Activated T-cell treated with anti-CD3 and anti-CD28 coated beads for 1 hour (primary cell): ENCODE data around the gene KLHL2.

Experiments
- DNase-seq: peaks from one replicate; pipeline ENCODE4 v3.0.0-alpha.2; 2020; ENCODE audit warnings: low read depth

KLHL2 gene

GRCh38 chr4:165288639-165289422, 81.5 kb downstream of the KLHL2 start:
- DNase-seq, result no peak

DNA sequence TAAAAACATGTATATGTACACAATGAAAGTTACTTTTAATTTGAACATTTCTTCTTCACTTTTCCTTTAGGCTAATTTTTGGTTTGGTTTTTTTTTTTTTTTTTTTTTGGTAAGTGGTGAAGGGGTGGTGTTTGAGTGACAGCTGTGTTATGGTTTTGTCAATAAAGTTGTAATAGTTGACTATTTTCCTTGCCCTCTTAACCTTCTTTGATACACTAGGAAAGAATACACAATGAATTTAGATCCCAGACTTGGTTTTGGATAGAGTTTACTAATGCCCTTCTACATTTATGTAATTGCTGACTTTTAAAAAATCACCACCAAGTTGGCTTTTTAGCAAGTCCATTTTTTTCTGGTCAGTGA, 82.0 kb downstream of the KLHL2 start:
- DNase-seq, result no peak

GRCh38 chr4:165293061-165293460, 85.7 kb downstream of the KLHL2 start:
- DNase-seq, result no peak

- no peak for DNase-seq
Observed at GRCh38 chr4:165293927-165294649, 86.7 kb downstream of the KLHL2 start.

- no peak for DNase-seq
Observed at GRCh38 chr4:165294907-165295306, 87.5 kb downstream of the KLHL2 start.

DNA sequence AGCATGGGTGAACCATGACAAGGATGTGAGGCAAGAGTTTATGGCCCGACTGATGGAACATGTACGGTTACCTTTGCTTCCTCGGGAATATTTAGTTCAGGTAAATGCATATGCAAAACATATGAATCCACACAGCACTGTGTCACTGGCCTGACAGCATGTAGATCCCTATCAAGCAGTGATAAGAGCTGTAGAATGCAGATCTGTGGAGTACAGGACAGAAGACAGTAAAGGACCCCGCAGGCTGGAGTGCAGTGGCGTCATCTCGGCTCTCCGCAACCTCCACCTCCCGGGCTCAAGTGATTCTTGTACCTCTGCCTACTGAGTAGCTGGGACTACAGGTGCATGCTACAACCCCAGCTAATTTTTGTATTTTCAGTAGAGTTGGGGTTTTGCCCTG, 90.3 kb downstream of the KLHL2 start:
- no peak for DNase-seq

DNA sequence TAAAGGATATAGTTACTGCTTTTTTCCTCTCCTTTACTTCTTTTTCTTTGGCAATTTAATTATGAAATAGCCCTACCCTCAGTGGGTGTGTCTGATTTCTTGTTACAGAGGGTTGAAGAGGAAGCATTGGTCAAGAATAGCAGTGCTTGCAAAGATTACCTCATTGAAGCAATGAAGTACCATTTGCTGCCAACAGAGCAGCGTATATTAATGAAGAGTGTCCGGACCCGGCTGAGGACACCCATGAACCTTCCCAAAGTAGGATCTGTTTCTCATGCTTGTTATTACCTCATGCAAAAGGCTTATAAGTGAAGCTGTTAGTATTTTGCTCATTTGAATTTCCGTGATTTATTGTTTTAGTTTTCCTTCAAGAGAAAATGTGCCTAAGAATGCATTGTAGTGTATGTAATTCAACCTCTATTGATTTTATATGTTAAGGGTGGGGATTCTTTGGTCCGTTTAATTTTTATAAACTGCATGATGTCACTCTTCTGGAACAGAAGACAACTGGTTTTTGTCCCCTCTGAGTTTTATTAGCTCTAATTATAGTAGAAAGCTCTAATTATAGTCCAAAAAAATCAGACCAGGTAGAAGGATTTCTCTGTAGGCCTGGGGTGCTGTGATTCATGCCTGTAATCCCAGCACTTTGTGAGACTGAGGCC, 92.2 kb downstream of the KLHL2 start:
- DNase-seq, result no peak

- DNase-seq, result no peak
Observed at GRCh38 chr4:165301833-165302232, 94.5 kb downstream of the KLHL2 start.

DNA sequence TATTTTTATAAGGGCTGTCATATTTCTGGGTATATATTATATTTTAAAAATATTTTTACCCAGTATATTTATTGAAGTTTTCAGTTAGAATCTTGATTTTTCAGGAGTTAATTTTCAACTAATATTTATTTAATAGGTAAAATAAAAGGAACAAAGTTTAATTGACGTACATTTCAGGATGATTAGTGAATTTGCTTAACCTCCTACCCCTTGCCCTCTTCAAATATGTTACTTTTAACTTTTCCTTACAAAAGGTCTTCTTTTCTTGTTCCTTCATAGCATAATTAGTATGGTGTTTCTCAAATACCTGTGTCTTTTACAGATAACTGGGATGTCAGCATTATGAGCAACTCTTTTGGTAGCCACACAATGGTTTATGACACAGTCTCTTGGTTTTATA, 95.3 kb downstream of the KLHL2 start:
- DNase-seq, result no peak

DNA sequence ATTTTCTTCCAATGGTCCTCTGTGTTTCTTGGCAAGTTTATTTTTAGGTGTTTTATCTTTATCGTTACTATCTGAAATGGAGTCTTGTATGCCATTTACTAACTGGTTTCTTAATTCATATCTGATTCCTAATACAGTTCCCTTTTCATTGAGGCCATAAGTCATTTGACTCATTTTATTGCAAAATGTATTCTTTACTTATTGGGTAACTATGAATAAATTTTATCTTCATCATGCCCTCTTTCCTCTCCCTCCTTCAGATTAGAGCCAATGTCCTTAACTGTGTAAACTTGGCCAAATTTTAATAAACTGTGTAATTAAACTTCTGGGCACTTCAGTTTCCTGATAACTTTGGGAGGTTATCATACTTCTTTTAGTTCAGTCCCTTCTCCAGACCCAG, 100.8 kb downstream of the KLHL2 start:
- no peak for DNase-seq

DNA sequence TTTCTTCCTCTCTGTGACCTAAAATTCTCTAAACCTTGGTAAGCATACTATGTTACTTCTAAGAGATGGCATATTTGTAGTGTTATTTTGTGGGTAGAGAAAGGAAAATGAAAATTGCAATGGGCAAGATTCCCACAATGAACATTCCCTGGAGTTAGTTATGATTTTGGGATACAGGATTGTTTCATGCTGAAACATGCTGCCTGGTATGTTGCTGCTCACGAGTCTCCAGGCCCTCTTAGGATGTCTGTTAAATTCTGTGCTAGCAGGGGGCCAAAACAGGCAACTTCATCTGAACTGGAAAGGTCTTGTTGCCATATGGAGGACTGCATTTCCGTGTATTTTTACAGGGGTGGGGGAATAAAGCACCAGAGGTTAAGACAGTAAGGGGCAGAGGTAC, 101.2 kb downstream of the KLHL2 start:
- DNase-seq, result no peak

DNA sequence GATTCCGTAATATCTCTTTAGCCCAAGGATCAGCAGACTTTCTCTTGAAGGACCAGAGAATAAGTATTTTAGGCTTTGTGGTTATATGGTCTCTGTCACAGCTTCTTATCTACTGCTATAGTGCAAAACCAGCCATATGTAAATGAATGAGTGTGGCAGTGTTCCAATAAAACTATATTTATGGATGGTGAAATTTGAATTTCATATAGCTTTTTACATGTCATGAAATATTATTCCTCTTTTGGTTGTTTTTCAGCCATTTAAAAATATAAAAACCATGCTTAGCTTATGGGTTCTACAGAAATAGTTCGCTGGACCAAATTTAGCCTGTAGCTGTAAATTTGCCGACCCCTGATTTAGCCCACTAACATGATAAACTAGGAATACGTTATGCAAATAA, 102.1 kb downstream of the KLHL2 start:
- no peak for DNase-seq

DNA sequence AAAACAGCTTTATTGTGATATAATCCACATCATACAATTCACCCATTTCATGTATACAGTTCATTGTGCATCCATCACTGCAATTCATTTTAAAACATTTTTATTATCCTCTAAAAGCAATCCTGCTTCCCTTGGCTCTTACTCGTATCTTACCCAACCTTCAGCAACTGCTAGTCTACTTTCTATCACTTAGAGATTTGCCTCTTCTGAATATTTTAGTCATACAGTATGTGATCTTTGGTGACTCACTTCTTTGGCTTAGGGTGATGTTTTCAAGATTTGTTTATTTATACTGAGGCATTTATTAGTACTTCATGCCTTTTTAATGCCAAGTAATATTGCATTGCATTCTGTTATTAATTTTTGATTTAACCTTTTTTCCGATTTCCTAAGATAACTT, 105.1 kb downstream of the KLHL2 start:
- DNase-seq, result no peak

DNA sequence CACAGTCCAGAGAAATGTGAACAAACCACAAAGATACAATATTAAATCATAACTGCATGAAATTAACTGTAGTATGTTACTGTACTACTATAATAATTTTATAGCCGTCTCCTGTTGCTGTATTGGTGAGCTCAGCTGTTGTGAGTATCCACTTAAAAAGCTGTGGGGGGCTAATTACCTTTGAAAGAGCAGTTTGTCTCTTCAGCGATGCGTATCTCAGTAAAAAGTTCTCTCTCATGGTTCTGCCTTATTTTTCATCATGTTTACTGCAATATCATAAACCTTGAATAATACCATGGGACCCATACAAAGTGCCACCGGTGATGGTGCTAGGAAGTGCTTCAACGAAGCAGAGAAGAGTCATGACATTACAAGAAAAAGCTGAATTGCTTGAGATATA, 111.7 kb downstream of the KLHL2 start:
- DNase-seq, result no peak

- DNase-seq, result no peak
Observed at GRCh38 chr4:165319509-165319908, 112.1 kb downstream of the KLHL2 start.

DNA sequence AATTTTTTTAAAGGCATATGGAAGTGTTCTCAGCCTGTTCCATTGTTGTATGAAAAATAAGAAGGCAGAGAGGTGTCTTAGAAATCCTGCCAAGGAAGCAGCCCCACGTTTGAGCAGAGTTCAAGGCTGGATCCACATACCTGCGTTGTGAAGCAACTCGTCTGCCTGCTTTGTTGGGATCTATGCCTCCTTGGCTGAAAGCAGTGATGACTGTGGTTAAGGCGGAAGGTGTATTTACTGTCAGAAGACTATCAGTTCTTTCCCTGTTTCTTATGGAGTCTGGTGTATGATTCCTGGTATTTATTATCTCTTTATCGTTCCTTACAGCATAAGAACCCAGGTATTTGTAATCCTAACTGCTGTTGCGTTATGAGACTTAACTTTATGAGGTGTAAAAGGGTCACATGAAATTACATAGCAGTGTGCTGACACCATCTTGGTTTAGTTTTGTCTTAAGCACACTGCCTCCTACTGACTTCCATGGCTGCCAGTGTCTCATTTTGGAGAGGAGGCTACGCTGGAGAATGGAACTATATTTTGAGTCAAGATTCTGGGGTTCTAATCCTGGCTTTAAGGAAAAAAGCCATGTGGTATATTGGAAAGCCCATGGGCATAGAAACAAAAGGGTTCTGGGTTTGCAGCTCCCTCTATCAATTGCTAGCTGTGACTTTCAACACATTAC, 117.0 kb downstream of the KLHL2 start:
- no peak for DNase-seq

- DNase-seq, result no peak
Observed at GRCh38 chr4:165324918-165325304, 117.5 kb downstream of the KLHL2 start.

DNA sequence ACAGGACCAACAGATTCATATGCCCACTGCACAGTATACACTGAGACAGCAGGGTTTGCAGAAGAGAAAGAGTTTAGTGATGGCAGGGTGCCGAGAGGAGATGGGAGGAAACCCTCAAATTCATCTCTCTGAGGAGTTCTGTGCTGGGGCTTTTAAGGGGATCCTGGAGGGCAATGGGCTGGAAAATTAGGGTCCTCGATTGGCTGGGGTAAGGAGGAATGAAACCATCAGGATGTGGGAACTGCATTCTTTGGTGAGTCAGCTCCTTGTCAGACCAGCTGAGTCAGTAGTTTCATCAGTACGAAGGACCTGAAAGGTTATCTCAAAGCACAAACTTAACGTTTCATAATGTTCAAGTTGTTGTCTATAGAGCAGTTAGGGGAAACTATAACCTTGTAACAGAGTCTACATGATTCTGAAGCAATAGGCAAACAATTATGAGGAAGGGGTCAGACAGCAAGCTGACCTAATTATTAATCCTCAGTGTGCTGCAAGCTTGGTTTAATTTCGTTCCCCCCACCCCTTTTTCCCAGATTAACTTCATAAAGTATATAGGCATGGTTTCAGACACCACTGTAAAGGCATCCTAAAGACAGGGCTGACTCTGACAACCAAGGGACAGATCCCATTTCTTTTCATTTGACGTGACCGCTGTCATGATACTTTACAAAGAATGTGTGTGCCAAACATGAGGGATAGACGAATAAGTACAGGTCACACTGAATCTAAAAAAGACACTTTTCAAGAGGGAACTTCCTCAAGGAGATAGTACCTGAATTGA, 118.6 kb downstream of the KLHL2 start:
- DNase-seq, result no peak

DNA sequence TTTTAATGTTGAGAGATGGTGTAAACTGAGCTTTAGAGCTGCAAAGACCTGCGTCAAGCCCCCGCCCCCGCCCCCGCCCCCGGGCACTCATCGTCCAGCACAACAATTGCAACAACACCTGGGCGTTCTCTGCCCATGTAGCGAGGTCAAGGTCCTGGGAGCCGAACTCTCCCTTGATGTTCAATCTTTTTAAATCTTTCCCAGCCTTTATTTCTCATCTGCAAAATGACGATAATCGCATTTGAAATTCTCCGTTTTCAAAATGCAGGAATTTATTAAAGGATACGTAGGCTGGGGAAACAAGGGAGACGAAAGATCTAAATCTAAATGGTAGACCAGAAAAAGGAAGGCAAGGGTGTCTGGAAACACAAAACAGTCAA, 119.5 kb downstream of the KLHL2 start:
- no peak for DNase-seq

DNA sequence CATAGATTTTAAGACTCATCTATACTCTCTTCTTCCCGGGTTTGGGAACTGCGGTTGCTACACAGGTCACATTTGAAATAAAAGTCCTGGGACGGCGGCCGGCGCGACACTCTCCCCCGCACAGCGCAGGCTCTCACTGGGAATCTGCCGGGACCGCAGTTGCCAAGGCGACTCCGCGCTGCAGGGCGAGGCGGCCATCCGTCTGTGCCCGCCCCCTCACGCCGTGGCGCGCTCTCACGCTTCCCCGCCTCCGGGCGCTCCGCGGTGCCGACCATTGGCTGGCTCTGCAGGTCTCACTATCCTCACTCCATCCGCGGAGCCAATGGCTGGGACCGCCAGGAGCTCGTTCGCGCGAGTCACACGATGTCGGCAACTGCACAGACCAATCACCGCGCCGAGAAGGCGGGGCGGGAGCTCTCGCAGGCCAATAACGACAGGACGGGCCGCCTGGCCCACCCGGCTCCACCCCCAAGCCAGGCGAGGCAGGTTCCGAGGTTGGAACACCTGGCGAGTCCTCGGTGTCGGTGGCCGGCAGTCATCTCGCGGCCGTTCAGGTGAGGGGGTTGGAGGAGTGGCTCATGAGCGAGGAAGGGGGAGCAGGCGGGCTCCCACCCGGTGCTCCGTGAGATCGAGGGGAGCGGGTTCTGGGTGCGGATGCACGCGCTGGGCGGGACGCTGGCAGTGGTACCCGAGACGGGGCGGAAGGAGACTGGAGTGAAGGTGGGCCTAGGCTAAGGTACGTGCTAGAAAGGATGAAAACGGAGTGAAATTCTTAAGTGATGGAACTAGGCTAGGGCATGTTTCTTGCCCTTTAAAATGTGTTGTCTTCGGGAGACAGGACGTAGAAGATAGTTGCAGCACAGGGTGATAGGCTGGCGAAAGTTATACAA, 120.1 kb downstream of the KLHL2 start, which contains the start of gene MSMO1:
TSS of gene MSMO1 (plus strand) at position 459 of the 890 bp plus-strand sequence. CDS start 5,702 bp downstream, outside the sequence.
- peak; percentile 94 for DNase-seq

- no peak for DNase-seq
Observed at GRCh38 chr4:165328101-165328425, 120.7 kb downstream of the KLHL2 start.
